HG03280 (cell line): ENCODE results near the gene AKAIN1.

ENCODE experiments used
- ATAC-seq: cut with Tn5 transposase; IDR thresholded peaks from one replicate; pipeline ENCODE4 v1.9.1; 2021; ENCODE audit warnings: mild to moderate bottlenecking, moderate library complexity; ENCODE audit not compliant: unreplicated experiment

AKAIN1 gene

DNA sequence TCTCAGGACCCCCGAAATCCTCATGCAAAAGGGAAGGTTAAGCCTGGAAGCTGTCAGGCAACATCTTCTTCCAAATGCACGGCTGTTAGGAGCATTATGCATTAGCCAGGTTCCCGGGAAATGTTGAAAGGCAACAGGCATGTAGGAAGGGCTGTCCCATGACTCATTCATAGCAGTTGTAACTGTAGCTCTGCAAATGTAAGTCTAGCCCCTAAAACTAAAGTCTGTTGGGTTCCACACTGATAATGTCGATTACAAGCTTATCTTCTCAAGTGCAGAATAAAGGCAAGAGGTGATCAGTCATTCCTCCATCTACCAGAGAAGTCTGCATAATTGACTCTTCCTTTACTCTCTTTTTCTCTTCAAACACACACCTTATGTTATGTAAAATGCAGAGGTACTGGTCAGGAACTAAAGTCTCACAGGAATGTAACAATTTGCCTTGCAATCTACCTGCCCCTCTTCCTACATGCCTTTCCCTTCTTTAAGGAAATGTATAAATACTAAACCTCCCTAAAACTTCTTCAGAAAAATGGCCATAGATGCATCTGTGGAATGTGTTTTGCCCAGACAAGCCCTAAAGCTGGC is 99.8 kb downstream of the AKAIN1 start:
- no peak for ATAC-seq

DNA sequence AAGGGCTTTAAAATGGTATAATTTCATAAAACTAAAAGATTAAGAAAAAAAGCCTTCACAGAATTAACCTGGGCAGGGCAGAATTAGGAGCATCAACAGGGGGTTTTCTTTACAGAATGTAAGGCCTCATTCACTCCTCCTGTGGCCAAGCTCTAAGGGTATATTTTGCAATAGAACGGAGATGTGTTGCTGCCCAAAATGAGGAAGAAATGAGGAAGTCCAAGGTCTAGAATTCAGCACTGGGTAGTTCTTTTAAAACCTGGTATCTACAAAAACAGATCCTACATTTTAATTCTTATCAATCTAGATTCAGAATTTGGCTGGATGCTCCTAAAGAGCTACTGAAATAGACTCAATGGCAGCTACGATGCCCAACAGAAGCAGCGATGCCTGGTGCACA is 101.8 kb downstream of the AKAIN1 start:
- ATAC-seq = no peak

DNA sequence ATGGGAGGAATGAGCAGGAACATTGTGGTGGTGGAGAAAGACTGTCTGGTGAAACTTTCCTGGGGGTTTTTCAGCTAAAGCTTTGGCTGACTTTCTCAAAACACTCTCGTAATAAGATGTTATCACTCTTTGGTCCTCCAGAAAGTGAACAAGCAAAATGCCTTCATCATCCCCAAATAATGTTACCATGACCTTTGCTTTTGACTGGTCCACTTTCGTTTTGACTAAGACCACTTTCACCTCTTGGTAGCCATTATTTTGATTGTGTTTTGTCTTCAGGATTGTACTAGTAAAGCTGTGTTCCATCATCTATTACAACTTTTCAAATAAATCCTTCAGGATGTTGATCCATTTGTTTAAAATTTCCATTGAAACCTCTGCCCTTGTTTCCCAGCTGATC is 103.2 kb downstream of the AKAIN1 start:
- no peak for ATAC-seq
